H1 (cell line): ENCODE results near the gene COL5A3. TPM values are rescaled to one million over a fixed set of nuclear protein-coding genes. Genes with fewer than 3 reads are reported as not detected.

ENCODE experiments used
- ASH2L ChIP-seq: fragments of 200-600, 300-600 bp; sonication (generic); IDR thresholded peaks from one replicate; pipeline ENCODE4 v1.7.1; 2017; ENCODE audit warnings: low read length
- ATF2 ChIP-seq: IDR thresholded peaks from 2 replicates; pipeline ENCODE4 v1.6.1; 2012; ENCODE audit warnings: low read length, inconsistent platforms
- CHD1 ChIP-seq: IDR thresholded peaks from 2 replicates; pipeline ENCODE4 v1.6.1; 2012; ENCODE audit warnings: low read depth, low read length, improper control_type of control experiment
- CTBP2 ChIP-seq: IDR thresholded peaks from 2 replicates; pipeline ENCODE4 v1.7.0; 2011; ENCODE audit warnings: borderline replicate concordance, mild to moderate bottlenecking, moderate library complexity, mixed read lengths, low read length; ENCODE audit not compliant: insufficient read depth, insufficient read length
- E2F6 ChIP-seq: IDR thresholded peaks from 2 replicates; pipeline ENCODE4 v1.6.1; 2012; ENCODE audit warnings: inconsistent platforms
- EGR1 ChIP-seq: IDR thresholded peaks from 2 replicates; pipeline ENCODE4 v1.6.1; 2011; ENCODE audit warnings: low read depth, low read length, borderline replicate concordance
- NRF1 ChIP-seq: IDR thresholded peaks from 2 replicates; pipeline ENCODE4 v1.6.1; 2011; ENCODE audit warnings: mild to moderate bottlenecking, low read depth, low read length, improper control_type of control experiment
- POLR2A ChIP-seq, 2 experiments: IDR thresholded peaks; 1 replicate in 1 of 2; 2 replicates in 1 of 2; pipeline ENCODE4 v1.6.1; 2011; ENCODE audit warnings: low read depth in 2 of 2, low read length in 2 of 2, mild to moderate bottlenecking in 2 of 2; ENCODE audit errors: control extremely low read depth in 1 of 2
- RAD21 ChIP-seq, 2 experiments: IDR thresholded peaks in 1 of 2; conservative IDR thresholded peaks in 1 of 2; 2 replicates each; pipeline ENCODE4 v1.6.1; 2011; ENCODE audit warnings: low read depth in 2 of 2, low read length in 2 of 2, improper control_type of control experiment in 1 of 2, inconsistent platforms in 1 of 2, mild to moderate bottlenecking in 1 of 2, moderate library complexity in 1 of 2
- RBBP5 ChIP-seq: IDR thresholded peaks from 2 replicates; pipeline ENCODE4 v1.7.1; 2012; ENCODE audit warnings: low read depth, mild to moderate bottlenecking, inconsistent platforms, low read length, moderate library complexity, borderline replicate concordance
- SAP30 ChIP-seq: fragments of 300-600 bp; sonication (generic); IDR thresholded peaks from 2 replicates; pipeline ENCODE4 v1.7.1; 2012; ENCODE audit warnings: low read length, moderate library complexity, mild to moderate bottlenecking, inconsistent platforms; ENCODE audit not compliant: insufficient read depth, insufficient replicate concordance
- SIRT6 ChIP-seq: IDR thresholded peaks from one replicate; pipeline ENCODE4 v1.7.1; 2012; ENCODE audit warnings: low read length, inconsistent platforms
- TBP ChIP-seq: IDR thresholded peaks from 2 replicates; pipeline ENCODE4 v1.6.1; 2011; ENCODE audit warnings: low read depth, low read length, improper control_type of control experiment
- TEAD4 ChIP-seq: IDR thresholded peaks from 2 replicates; pipeline ENCODE4 v1.6.1; 2012; ENCODE audit warnings: low read depth, low read length, inconsistent platforms, mixed read lengths
- polyA plus RNA-seq, 7 experiments: library from polyadenylated mRNA; depleted of rRNA in 3 of 7; stranded (reverse) in 5 of 7; unstranded in 2 of 7; fragments of >200 nt in 5 of 7; fragments of 200-250 nt in 2 of 7; gene quantifications; 1 replicate in 5 of 7; 2 replicates in 1 of 7; 4 replicates in 1 of 7; pipeline versions ENCODE4 v1.2.1 to v1.2.3, GENCODE V29; 2011 to 2013; ENCODE audit warnings: missing spikeins in 2 of 7, mixed read lengths in 2 of 7
- total RNA-seq: library from RNA; stranded (reverse); fragmentation: NEBNext Ultra II Directional; extraction: Animal tissue kit (Norgen Biotek cat#: 25700); gene quantifications from 2 replicates; pipeline ENCODE4 v1.2.1, GENCODE V29; 2021

COL5A3 gene
- total and polyA plus RNA-seq, 2 of the 8 experiments (the other 6 are each of a cell fraction or from before 2014, with no cell fraction given), result 0.67 to 0.74 TPM

- TF ChIP-seq EGR1 (peak; percentile 20; the same call in 1 of the 2 replicates), POLR2A (IDR thresholded peaks at IDR 0.05; ENCODE audit: control extremely low read depth in 1 of 2, low read depth in 2 of 2, low read length in 2 of 2) (0 out of 3 replicates have a peak, but pooled peaks of 1 of the 2 experiments have one; percentile 29), ASH2L (peak; percentile 73), ATF2 (no peak), CHD1 (no peak), NRF1 (peak; percentile 67), TBP (peak; percentile 30; the same call in 1 of the 2 replicates), RAD21 (IDR thresholded peaks at IDR 0.05 in 1 of 2, conservative IDR thresholded peaks at IDR 0.05 in 1 of 2; ENCODE audit: low read depth in 2 of 2, low read length in 2 of 2) (peak in 1 of 2 experiments; percentile 38; a peak in 2 of 4 replicates), RBBP5 (no peak), SAP30 (no peak), E2F6 (peak; percentile 86), TEAD4 (no peak), SIRT6 (no peak), CTBP2 (no peak)
Measured at GRCh38 chr19:9966448-9966847, 43.9 kb downstream of the COL5A3 start (continued).
